SK-N-SH treated with all-trans-retinoic acid at 6 μM for 48 hours (cell line): Measurements from ENCODE around the gene RASA4.
"Not testable (repeated sequence)": the region's sequence is repeated elsewhere in the genome, so short reads cannot be mapped to it uniquely, and the experiment has no call there.

ENCODE experiments used
- ATAC-seq: fragments of 200-7000 bp; cut with Tn5 transposase; 3 replicates; pipeline ENCODE4 v1.9.1; 2020; ENCODE audit warnings: mild to moderate bottlenecking, moderate library complexity

RASA4 gene

GRCh38 chr7:102616507-102617125 lies at the start of gene RASA4:
Gene RASA4 (minus strand): TSS chr7:102616756. CDS start chr7:102616689, 67 bp downstream.
- ATAC-seq, result peak; percentile 85

GRCh38 chr7:102664765-102665164 lies 48.2 kb upstream of the RASA4 start:
- ATAC-seq, result not testable (repeated sequence)

GRCh38 chr7:102649924-102650323 lies 33.4 kb upstream of the RASA4 start, which contains the start of gene SPDYE2B:
Gene SPDYE2B (plus strand): TSS chr7:102650319. CDS start chr7:102652349, 2,030 bp downstream.
- ATAC-seq, result not testable (repeated sequence)

GRCh38 chr7:102647813-102648212 lies 31.3 kb upstream of the RASA4 start:
- not testable (repeated sequence) for ATAC-seq

DNA sequence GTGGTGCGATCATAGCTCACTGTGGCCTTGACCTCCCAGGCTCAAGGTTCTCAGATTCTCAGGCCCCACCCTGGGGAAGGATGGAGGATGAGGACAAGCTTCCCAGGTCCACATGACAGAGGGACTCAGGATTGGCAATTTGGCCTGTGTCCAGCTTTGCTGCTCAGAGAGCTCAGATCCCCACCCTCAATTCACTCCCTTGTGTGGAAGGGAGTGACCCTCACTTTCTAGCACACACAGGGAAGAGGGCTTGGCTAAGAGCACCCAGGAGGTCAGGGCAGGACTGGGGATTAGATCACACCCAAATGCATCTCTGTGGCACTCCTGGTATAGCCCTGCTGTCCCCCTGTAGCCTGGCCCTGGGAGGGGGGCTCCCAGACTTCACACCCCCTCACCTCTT lies 26.8 kb upstream of the RASA4 start:
- ATAC-seq, result not testable (repeated sequence)

GRCh38 chr7:102642691-102643090 lies 26.1 kb upstream of the RASA4 start, which contains the start of gene UPK3BL1:
Gene UPK3BL1 (minus strand): TSS chr7:102642791. CDS start chr7:102642741, 50 bp downstream.
- ATAC-seq, result not testable (repeated sequence)

DNA sequence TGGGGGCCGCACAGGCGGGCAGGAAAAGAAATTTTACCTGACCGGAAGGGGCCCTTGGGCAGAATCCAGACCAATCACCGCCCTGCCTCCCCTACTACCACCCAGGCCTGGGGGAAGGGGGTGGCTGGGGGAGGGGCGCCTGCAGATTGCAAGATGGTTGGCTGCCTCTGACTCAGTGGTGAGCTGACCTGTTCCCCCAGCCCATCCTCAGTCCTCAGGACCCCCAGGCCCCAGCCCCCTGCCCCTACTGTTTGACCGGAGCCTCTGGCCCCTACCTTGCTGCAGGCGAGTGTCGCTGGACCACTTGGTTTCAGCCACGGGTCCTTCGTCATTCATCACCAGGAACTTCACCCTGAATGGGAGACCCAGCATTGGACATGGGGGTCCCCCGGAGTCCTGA lies 22.3 kb upstream of the RASA4 start:
- peak; percentile 5; the same call in 2 of the 3 replicates for ATAC-seq

GRCh38 chr7:102636956-102637355 lies 20.4 kb upstream of the RASA4 start:
- ATAC-seq, result not testable (repeated sequence)

DNA sequence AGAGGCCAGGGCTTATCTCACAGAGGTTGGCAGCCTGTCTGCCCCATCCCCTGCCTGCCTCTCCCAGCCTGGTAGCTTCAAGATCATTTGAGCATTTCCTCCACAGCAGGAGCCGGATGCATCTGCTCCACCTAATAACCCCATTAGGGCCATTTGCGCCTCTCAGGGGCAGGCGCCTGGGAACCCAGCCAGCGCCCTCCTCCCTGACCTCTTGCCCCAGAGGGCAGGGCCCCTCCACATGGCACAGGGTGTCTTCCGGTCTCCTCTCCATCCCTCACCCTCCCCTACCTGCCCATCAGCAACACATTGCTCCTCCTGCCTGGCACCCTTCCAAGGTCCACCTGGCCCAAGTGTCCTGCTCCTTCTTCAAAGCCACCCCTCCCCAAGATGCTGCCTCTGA lies 18.8 kb upstream of the RASA4 start:
- ATAC-seq, result not testable (repeated sequence)

DNA sequence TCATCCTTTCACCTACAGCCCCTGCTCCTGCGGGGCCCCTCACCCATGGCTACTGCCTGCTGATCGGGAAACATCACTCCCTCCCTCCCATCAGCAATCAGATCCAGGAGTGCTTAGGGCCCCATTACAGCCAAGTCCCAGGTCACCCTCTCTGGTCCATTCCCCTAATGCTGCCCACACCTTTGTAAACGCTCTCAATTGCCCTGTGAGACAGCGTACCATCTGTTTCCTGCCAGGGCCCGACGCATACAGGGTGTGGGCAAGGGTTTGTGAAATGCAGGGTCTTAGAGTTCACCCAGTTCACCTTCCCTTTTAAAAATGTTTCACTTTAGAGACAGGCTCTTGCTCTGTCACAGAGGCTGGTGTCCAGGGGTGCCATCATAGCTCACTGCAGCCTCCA lies 17.7 kb upstream of the RASA4 start:
- not testable (repeated sequence) for ATAC-seq

DNA sequence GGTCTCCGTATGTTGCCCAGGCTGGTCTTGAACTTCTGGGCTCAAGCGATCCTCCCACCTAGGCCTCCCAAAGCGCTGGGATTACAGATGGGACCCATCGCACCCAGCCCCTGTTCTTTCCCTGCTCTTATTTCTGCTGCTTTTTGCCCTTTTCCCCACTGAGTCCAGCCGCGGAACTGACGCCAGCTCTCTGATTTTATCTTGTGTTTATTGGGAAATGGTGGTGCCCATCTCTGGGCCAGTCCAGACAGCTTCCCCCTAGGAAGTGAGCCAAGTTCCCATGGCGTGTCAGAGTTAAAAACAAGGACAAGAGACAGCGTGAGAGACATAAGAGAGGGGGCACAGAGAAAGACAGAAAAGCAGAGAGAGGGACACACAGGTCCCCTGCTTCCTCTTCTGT lies 14.1 kb upstream of the RASA4 start:
- ATAC-seq, result peak; percentile 66

- not testable (repeated sequence) for ATAC-seq
Observed at GRCh38 chr7:102627271-102627904, 10.8 kb upstream of the RASA4 start.

GRCh38 chr7:102618122-102618521 lies 1.6 kb upstream of the RASA4 start:
- not testable (repeated sequence) for ATAC-seq

GRCh38 chr7:102615930-102616329 lies 626 bp downstream of the RASA4 start:
- not testable (repeated sequence) for ATAC-seq

DNA sequence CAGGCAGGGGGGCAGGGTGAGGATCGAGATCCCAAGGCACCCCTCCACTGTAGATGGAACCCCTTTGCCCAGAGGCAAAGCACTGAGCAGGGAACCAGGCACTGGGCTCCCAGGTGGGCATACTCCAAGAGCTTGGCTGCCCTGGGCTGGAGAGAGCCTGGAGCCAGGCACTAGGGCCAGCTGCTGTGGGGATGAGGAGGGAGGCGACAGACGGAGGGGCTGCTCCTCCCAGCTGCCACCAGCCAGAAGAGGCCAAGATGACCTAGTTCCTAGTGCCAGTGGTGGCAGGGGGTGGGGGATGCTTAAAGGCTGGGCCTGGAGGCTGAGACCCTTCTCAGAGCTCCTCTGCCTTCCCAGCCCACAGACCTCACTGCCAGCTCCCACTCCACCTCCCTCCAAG lies 1.7 kb downstream of the RASA4 start:
- peak; percentile 9 for ATAC-seq

- ATAC-seq, result peak; percentile 4
Observed at GRCh38 chr7:102614346-102614697, 2.2 kb downstream of the RASA4 start.

GRCh38 chr7:102613575-102614345 lies 2.8 kb downstream of the RASA4 start:
- not testable (repeated sequence) for ATAC-seq

DNA sequence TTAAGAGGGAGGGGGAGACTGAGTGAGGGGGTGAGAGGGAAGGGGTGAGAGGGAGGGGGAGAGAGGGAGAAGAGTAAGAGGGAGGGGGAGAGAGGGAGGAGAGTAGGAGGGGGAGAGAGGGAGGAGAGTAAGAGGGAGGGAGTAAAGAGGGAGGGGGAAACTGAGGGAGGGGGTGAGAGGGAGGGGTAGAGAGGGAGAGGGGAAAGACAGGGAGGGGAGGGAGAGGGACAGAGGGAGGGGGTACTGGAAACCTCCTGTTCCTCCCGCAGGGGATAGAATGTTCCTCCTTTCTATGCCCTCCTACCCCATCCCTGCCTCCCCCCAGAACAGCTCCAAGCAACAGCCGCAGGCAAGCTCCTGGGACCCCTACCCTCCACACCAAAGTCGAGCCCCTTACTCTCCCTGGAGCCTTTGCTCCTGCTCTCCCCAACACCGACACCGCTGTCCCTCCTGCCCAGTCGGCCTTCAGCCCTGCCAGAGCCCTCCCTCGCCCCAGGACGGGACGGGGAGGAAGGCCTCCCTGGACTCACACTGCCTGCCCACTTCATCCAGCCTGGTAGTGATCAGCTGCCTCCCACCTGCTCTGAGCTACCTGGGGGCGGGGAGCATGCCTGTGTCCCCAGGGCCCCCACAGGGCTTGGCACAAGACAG lies 4.8 kb downstream of the RASA4 start:
- ATAC-seq, result peak; percentile 16

- ATAC-seq, result peak; percentile 80
Observed at GRCh38 chr7:102611013-102611674, 5.4 kb downstream of the RASA4 start.

DNA sequence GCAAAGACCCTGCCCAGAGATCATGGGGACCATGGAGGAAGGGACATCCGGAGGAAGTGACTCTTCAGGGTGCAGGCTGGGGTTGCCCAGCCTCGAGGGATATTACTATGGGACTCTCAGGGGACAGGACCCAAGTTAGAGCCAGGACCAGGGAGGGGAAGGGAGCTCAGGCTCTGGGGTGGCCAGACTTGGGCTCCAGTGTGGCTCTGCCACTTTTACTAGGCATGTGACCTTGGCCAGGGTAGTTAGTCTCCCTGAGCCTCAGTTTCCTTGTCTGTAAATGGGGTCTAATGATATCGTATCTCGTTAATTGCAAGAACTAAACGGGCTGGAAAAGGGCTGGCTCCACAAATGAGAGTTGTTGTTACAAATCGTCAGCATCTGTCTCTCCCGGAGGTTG lies 6.1 kb downstream of the RASA4 start:
- not testable (repeated sequence) for ATAC-seq

- not testable (repeated sequence) for ATAC-seq
Observed at GRCh38 chr7:102609734-102610133, 6.8 kb downstream of the RASA4 start.

GRCh38 chr7:102606848-102607247 lies 9.7 kb downstream of the RASA4 start:
- ATAC-seq, result not testable (repeated sequence)
